ENCODE data around the gene NOTO.
"Not testable (repeated sequence)": the region's sequence is repeated elsewhere in the genome, so short reads cannot be mapped to it uniquely, and the experiment has no call there.

Gene NOTO

GRCh38 chr2:73202156-73203054 is at the start of gene NOTO:
Gene NOTO, plus strand, starts transcription at chr2:73202574. Its CDS starts 93 bp downstream, at chr2:73202667.
- DNase-seq = no peak

DNA sequence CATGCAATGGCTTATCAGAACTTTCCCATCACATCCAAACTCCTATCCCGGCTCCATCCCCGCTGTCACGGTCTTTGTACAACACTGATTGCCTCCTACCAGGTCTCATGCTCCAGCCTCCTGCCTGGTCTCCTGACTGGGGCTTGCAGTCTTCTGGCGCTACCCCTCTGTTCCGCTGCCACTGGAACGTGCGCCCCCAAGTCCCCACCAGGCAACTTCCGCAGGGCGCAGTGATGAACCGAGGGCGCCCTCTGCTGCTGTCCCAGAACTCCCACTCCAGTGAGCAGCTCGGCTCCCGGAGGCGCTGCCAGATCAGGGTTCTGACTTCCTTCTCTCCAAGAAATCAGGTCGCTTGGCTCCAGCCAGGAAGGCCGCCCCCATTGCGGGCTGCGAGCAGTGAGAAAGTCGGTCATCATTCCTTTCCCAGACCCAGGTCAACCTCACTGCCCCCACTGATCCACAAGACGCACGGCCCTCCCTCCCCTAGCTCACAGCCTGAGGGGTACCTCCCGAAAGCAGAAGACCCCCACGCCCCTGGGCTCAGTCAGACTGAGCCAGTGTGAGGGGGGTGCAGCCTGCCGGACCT is 45.7 kb upstream of the NOTO start:
- peak; percentile 38 for DNase-seq

DNA sequence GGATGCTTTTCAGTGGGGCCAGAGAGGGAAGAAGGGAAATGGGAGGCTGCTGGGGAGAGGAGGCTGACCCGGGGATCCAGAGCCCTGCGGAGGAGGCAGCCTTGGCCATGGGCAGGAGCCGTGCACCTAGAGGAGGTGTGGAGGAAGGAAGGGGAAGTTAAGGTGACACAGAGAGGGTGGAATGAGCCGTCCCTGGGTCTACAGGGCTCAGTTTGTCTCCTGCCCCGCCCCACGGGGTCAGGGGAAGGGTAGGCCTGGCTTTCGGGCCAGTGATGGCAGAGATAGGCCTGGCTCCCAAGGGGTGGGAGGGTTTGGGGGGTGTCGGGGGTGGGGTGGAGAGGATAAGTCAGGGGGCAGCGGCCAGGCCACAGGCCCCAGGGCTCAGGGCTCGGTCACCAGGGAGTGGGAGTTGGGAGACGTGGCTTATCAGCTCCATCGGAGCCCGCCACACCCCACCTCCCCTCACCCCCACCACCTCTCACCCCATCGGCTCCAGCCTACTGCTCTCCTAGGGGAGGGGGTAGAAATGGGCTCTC is 39.5 kb upstream of the NOTO start:
- DNase-seq = no peak

DNA sequence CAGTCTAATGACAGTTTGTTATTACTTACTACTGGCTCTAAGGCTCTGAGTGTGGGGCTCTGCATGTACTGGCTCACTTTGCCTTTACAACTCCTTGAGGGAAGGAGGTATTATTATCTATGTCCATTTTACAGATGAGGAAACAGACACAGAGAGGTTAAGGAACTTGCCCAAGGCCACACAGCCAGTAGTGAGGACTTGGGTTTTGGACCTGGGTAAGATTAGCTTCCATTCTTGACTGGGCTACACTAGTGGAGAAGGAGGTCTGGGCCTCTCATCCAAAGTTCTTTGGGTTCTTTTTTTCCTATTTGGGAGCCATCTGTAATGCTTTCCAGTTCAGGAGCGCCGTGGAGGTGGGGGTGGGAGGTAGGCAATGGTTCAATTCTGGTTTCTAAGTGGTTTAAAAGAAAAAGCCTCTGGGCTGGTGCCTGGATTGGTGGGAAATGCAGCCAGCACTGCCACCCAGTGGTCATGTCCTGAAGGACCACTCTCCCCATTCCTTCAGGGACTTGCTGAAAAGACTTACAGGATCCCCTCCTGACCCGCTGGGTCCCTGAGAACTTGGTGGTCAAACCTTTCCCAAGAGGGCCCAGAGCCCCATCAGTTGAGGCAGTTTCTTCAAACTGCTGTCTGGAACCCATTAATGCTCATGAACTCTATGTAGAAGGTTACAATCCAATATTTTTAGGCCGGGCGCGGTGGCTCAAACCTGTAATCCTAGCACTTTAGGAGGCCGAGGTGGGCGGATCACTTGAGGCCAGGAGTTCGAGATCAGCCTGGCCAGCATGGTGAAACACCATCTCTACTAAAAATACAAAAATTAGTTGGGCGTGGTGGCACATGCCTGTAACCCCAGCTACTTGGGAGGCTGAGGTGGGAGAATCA is 38.6 kb upstream of the NOTO start:
- DNase-seq = peak; percentile 69

DNA sequence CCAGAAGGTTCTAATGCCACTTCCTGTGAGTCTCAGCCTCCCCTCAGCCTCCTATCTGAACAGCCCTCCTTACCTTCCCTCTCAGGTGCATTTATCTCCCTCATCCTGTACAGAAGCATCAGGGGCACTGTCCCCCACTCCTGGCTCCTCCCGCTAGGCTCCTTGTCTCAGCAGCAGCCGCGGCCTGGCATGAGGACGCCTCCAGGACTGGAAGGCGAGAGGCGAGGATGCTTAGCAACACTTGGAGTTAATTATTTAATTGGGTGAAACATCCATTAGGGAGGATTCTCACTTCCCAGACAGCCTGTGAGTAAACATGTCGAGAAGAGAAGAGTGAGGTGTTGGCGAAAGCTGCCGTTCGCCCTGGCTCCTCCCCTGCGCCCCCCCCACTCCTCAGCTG is 36.4 kb upstream of the NOTO start:
- not testable (repeated sequence) for DNase-seq

DNA sequence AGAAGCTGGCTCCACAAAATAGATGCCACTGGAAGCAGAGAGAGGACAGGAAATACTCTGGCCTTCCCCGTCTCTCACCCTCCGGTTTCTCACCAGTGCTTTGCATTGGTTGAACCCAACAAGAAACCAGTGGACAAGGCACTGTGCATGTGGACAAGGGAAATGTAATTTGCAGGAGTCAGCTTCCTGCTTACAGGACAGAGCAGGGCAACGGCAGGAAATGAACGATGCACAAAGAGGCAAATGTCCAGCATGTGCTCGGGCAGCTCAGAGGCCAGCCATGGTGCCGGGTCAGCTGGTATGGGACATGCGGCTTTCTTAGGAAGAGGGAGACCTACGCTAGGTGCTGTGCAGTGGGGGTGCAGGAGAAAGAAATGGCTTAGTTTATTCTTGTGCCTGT is 35.6 kb upstream of the NOTO start:
- not testable (repeated sequence) for DNase-seq

DNA sequence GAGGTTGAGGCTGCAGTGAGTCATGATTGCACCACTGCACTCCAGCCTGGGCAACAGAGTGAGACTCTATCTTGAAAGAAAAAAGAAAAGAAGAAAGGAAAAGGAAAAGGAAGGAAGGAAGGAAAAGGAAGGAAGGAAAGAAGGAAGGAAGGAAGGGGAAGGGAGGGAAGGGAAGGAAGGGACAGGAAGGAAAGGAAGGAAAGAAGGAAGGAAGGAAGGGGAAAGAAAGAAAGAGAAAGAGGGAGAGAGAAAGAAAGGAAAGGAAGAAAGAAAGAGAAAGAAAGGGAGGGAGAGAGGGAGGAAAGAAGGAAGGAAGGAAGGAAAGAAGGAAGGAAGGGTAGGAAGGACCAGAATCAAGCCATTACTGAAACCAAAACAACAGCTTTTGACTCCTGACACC is 34.0 kb upstream of the NOTO start:
- not testable (repeated sequence) for DNase-seq

DNA sequence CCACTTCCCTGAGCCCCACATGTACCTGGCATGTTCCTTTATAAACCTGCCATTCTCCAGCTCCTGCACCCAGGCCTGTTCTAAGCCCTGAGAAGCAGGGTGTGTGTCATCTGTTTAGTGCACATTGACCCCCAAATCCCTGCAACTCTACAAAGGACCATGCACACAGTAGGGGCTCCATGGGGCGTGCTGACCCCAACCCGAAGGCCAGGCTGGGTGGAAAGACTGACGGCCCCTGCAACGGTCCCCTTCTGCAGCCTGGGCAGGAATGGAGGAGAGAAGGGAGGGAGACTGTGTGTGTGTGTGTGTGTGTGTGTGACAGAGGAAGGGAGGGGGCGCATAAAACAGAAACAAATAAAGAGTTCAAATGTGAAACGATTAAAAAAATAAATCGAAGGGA is 32.0 kb upstream of the NOTO start:
- DNase-seq = not testable (repeated sequence)

DNA sequence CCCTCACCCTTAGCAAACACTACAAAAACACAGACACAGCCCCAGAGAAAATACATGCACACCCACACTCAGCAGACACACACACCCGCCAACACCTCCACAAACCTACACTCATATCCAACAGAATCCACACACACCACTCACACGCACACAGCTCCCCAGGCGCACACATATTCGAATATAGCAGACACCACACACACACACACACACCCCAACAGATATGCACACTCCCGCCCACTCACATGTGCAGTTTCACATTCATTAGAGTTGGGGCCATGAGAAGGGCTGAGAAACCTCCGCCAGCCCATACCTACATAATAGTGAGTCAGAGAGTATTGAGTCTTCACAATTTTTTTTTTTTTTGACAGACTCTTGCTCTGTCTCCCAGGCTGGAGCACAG is 29.4 kb upstream of the NOTO start:
- no peak for DNase-seq

GRCh38 chr2:73173781-73174180 is 28.6 kb upstream of the NOTO start:
- DNase-seq = no peak

DNA sequence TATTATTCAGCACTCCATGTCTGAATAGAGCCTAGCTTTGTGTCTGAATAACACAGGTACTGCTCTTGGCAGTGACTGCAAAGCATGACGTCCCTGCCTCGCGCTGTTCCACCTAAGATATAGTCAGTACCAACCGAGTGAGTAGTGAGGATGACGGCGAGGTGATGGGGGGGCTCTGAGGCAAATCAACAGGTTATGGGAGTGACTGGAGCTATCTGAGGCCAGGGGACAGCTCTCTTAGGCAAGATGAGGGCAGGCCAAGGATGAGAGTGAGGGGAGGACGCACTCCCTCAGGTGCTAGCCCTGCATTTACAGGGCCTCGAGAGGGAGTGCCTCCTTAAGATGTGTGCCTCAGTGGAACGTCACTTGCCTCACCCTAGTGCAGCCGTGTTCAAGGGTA is 28.1 kb upstream of the NOTO start:
- no peak for DNase-seq

DNA sequence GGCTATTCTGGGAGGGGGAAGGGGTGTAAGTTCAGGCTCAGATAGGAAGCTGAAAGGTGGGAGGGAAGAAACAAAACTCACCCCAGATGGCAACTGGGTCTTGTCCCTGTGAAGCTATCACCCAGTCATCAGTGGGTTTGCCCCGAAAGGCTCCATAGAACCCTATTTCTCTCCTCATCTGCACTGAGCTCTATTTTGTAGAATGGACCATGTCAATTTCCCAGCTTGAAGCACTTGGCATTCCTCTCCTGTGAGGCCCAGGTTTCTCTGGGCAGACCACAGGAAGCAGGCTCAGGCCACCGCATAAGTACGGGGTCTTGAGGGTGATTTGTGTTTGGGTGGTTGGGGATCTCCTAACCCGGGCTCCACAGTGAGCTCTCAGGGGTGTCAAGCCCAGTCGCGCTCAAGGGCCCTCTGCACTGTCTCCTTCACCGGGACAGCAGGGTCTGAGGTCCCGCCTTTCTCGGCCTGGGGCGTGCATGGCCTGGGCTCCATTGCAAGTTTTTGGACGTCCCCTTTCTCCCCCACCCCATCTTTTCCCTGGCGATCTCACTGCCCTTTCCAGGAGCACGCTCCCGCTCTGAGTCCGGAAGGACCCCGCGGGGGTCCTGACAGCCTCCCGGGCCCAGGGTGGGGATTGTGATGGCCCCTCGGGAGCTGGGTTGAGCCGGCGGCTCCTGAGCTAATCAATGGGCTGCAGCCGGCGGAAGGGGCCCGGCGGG is 27.3 kb upstream of the NOTO start:
- DNase-seq = no peak

GRCh38 chr2:73175663-73176204 is 26.6 kb upstream of the NOTO start:
- DNase-seq = peak; percentile 67

- DNase-seq = no peak
These were observed 26.0 kb upstream of the NOTO start for GRCh38 chr2:73176205-73176880.

DNA sequence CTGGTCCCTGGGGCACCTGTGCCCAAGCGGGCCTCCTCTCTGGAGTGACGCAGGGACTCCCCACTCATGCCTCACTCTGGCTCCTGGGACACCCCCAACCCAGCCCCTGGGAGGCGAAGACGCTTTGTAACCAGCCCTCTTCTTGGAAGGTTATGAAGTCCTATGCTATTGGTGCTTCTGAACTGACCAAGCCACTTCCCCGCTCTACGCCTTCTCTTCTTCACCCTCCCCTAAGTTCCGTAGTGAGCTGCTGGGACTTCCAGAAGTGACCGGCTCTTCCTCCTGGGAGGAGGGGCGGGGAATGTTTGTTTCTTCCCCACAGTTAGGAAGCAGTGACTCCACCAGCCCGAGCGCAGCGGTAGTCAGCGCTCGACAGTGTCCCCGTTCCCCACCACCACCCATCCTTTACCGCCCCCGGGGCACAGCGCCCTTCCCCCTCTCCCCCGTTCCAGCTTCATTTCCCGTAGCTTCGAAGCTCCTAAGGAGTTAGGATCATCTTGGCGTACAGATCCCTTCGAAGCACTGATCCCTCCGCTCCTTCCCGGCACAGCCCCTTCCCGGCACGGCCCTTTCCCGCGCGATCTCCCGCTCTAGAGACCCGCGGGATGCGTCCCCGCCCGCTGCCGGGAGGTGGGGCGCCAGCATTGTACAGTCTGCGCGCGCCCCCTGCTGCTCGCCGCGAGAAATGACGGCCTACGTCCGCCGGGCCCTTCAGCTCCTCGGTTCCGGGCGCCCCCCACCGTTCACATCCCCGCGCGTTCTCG is 25.3 kb upstream of the NOTO start:
- peak; percentile 88 for DNase-seq

GRCh38 chr2:73177645-73178255 is 24.6 kb upstream of the NOTO start:
- no peak for DNase-seq

DNA sequence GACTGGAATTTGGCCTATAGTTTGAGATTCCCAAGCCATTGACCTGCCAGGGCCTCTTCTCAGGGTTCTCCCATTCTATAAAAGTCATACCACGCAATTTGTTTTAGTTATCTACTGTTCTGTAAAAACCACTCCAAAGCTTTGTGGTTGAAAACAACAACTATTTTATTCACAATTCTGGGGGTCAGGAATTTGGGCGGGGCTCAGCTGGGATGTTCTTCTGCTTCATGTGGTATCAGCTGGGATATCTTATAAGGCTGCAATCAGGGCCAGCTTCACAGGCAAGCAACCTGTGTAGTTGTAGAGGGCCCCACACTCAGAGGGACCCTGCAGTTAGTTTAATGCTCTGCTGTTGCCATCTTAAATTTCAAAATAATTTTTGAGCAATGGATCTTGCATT is 16.4 kb upstream of the NOTO start:
- DNase-seq = no peak

DNA sequence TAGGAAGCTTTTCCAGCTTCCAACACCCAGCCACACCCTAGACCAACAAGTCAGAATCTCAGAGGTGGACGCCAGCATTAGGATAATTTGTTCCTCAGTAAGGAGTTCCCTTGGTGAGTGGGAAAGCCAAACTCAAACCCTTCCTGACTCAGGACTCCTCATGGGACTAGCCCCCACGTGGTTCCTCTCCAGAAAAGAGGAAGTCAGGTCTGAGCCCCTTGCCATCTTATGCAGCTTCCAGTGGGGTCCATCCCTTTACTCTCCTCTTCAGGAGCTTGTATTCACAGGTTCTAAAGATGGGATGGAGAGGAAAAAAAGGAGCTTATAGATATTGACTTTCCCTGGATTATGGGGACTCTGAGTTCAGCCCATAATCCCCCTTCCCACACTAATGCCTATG is 14.8 kb upstream of the NOTO start:
- DNase-seq = no peak

DNA sequence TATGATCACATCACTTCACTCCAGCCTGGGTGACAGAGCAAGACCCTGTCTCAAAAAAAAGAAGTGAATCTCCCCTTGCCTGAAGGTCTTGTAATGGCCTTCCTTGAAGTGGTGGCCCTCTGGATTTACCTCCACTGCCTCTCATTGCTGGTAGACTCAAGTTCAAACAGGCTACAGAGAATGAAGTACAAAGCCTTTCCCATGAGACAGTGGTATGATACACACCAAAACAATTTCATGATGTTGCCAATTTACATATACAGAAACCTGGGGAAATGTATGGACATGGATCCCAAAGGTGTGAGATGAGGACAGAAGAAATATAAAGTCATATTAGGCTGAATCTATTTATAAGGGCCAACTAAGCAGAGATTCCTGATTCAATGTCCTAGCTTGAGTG is 4.8 kb upstream of the NOTO start:
- no peak for DNase-seq

DNA sequence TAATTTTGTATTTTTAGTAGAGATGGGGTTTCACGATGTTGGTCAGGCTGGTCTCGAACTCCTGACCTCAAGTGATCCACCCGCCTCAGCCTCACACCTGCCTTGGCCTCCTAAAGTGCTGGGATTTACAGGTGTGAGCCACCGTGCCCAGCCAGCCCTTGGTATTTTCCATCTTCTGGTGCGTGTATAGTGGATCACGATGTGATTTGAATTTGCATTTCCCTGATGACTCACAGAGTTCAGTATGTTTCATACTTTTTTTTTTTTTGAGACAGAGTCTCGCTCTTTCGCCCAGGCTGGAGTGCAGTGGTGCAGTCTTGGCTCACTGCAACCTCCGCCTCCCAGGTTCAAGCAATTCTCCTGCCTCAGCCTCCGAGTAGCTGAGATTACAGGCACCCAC is 2.1 kb upstream of the NOTO start:
- DNase-seq = not testable (repeated sequence)
